NCI-H2081 (cell line): ENCODE data around the gene COL10A1.
A peak's percentile ranks its signal among the peaks of the same experiment; 100 is the strongest.

ENCODE experiments used
- DNase-seq, 2 experiments: peaks; one replicate each; lab custom pipeline; 2025; lab: John Stamatoyannopoulos, UW

COL10A1 gene

GRCh38 chr6:116126032-116126431 is at the start of gene COL10A1:
Gene COL10A1, minus strand, starts transcription at chr6:116126132. Its CDS starts 640 bp downstream, at chr6:116125492.
- no peak for DNase-seq

GRCh38 chr6:116175344-116175743 is 49.4 kb upstream of the COL10A1 start:
- DNase-seq: no peak

GRCh38 chr6:116173928-116174327 is 48.0 kb upstream of the COL10A1 start:
- DNase-seq: no peak

GRCh38 chr6:116170358-116171057 is 44.6 kb upstream of the COL10A1 start:
- DNase-seq: no peak

DNA sequence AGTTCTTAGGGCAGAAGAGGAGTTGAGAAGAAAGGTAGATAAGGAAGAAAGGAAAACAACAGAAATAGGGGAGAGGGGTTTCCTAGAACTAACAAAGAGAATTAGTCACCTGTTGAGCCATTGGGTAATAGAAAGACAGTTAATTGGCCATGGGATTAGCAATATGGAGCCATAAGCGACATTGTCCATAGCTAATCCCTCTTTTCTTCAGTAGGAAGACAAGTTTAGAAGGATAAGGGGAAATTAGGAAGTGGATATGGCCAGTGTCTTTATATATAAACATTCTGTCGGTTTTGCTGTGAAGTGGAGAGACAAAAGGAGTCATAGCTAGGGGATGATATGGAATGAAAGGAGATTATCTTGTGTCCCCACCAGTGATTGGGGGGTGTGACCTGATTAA is 43.9 kb upstream of the COL10A1 start:
- no peak for DNase-seq

DNA sequence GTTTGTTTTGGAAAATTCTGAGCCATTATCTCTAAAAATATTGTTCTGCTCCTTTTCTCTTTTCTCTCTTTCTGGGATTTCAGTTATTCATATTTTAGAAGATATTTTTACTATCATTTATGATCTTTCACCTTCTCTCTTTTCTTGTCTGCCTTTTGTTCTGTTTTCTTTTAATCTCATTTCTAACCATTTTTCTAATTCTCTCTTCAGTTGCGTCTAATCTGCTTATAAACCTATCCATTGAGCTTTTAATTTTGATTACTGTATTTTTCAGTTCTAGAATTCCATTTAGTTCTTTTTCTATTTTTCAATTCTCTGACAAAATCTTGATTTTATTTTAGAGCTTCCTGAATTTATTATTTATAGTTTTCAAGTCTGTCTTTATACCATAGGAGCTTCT is 42.2 kb upstream of the COL10A1 start:
- no peak for DNase-seq

DNA sequence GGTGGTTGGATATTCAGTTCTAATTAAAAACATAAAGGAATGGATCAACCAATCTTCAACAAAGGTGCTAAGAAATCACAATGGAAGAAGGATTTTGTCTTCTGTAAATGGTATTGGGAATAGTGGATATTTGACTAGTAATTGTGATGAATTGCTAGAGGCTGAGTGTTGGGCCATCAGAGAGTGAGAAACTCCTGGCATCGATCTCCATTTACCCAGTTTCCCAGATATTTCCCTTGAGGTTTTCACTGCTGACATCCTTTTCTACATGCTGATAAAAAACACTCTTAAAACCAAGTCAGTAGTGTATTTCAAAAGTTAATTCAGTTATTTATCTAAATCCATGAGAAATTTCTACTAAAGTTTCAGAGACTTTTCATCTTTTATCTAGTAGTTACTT is 40.4 kb upstream of the COL10A1 start:
- no peak for DNase-seq

GRCh38 chr6:116165596-116165995 is 39.7 kb upstream of the COL10A1 start:
- DNase-seq: no peak

DNA sequence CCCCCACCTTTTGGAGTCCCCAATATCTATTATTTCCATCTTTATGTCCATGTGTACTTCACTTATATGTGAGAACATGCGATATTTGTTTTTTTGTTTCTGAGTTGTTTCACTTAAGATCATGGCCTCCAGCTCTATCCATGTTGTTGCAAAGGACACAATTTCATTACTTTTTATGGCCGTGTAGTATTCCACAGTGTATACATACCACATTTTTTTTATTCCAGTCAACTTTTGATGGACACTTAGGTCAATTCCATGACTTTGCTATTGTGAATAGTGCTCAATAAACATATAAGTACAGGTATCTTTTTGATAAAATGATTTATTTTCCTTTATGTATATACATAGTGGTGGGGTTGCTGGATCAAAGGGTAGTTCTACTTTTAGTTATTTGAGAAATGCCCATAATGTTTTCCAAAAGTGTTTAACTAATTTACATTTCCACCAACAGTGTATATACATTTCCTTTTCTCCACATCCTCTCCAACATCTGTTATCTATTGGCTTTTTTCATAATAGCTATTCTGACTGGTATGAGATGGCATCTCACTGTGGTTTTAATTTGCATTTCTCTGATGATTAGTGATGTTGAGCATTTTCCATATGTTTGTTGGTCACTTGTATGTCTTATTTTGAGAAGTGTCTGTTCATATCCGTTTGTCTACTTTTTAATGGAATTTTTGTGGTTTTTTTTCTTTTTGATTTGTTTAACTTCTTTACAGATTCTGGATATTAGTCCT is 34.0 kb upstream of the COL10A1 start:
- DNase-seq: no peak

- DNase-seq: no peak
Measured at GRCh38 chr6:116158641-116159040, 32.7 kb upstream of the COL10A1 start.

GRCh38 chr6:116157391-116157790 is 31.5 kb upstream of the COL10A1 start:
- DNase-seq: no peak

DNA sequence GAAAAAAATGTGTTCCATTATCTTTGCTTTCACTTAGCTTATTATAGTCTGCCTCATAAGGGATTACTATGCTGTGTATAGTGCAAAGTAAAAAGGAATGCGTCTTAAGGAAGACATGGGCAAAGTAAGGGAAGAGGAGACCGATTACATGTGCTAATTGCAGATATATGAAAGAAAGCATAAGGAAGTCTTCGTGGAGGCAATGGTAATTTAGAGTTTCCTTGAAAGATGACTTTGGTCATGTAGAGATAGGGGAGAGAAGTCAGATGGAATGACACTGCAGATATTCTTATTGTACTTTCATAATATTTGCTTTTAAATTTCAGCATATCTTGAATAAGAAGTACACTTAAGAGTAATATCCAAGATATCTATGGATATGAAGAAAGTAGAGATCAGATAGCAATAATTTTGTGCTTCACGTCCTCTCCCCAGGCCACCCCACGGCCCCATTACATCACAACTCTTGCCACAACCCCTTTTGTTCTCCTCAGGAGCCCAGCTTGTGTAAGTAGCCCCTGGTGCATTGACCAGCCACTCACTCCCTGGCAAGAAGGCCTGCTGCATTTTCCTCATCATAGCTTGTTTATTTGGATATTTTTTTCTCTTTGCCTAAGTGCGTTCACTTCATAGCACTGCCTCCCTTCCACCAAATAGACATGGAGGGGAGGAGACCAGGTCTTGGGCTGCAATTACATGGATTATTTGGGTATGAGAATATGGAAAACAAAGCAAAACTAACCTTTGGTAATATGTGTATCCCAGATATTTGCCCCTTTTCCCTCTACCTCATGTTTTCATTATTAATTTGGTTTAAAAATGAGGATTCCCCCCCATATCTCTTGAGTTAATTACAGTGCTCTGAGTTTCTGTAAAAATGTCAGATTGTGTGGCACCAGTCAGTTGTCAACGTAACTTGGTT is 30.7 kb upstream of the COL10A1 start:
- DNase-seq: no peak

- DNase-seq: no peak
Measured at GRCh38 chr6:116154887-116155286, 29.0 kb upstream of the COL10A1 start.

DNA sequence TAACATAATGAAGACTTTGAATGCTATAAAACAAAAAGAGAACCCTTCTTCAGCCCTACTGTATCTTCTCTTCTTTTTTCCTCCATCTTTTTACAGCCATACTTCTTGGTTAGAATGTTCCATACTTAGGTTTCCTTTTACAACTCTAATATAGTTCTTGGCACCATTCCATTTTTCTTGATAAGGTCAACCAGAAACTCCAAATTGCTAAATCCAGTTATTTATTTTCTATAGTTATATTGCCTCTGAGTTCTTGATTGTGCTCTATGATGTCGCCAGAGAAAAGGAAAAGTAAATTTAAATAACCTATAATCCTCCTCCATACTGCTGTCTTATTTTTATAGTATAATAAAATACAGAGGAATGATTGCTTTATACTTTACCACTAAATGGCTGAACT is 26.7 kb upstream of the COL10A1 start:
- DNase-seq: no peak

GRCh38 chr6:116145803-116146675 is 20.1 kb upstream of the COL10A1 start:
- DNase-seq: no peak

DNA sequence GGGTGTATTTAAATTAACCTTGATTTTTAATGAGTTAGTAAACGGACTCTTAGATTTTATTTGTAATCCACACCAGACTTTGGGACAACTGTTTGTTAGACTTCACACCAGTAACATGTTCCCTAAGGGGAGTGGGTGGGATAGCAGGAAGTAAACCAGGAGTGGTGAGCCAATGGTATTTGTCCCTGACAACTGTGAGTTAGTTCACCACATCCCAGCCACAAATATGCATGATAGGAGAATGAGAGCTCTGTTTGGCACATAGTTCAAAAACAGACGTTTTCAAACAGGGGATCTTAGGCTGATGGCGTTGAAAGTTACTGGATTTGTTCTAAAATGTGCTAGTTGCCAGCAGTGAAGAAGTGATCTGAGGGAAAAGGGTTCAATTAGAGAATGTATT is 18.7 kb upstream of the COL10A1 start:
- no peak for DNase-seq

DNA sequence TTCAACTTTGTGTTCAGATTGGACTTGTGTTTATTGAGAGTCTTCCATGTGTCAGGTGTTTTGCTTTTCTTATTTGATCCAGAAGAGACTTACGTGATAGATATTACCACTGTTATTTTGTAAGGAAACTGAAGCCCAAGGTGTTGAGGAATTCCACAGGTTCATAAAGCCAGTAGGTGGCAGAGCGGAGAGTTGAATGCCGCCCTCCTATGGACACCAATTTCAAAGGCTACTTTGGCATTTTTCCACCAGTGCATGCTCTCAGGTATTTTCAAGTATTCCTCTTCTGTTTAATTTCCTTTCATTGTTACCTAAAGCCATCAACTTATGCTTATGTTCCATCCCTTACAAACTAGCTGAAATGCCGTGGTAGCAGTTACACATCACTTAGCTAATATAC is 14.0 kb upstream of the COL10A1 start:
- DNase-seq: peak in 1 of 2 experiments; percentile 0

DNA sequence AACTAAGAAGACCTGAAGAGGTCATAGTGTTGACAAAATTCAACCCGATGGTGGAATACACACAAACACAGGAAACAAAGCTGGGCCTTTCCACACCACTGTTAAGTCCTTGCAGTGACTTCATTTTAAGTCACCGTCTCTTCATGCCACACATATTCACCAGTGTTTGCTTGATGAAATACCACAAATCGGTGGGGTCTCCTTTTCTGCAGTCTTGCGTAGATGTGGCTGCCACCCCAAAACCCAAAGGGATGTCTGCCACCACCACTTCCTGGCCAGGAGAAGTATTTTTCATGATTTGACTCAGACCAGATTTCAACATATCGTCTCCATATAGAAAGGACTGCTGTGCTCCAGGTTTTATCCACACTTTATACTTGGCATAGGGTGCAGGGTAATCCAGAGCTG is 11.0 kb upstream of the COL10A1 start:
- DNase-seq: no peak

DNA sequence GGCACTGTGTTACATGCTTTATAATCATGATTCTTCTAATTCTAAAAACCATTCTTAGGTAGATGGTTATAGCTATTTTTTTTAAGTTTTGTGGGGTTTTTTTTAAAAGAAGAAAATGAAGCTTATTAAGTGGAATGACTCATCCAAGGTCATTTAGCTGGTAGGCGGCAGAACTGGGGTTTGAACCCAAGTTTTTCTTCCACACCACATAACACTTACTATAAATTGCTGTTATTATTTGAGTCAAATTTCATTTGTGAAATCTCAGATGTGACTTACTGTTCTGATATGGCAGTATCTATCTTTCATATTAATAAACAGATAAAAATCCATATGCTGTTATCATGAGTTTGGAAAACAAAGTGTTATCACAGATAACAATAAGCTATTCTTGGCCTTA is 10.4 kb upstream of the COL10A1 start:
- no peak for DNase-seq

DNA sequence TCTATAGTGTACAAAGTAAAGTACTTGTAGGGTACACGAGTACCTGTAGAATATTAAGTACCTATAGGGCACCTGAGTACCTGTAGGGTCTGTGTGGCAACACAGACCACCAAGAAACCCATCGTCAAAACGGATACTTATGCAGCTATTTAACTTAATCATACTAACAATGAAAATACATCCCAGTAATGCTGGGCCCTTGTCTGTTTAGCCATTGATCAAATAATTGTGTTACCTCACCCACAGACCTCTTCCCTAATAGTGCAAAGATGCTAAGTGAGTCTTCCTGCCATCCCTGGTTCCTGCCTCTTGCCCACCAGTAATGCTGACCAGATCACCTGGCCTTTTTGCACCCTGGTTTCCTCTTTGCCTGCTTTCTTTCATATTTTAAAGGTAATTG is 7.5 kb upstream of the COL10A1 start:
- DNase-seq: no peak

DNA sequence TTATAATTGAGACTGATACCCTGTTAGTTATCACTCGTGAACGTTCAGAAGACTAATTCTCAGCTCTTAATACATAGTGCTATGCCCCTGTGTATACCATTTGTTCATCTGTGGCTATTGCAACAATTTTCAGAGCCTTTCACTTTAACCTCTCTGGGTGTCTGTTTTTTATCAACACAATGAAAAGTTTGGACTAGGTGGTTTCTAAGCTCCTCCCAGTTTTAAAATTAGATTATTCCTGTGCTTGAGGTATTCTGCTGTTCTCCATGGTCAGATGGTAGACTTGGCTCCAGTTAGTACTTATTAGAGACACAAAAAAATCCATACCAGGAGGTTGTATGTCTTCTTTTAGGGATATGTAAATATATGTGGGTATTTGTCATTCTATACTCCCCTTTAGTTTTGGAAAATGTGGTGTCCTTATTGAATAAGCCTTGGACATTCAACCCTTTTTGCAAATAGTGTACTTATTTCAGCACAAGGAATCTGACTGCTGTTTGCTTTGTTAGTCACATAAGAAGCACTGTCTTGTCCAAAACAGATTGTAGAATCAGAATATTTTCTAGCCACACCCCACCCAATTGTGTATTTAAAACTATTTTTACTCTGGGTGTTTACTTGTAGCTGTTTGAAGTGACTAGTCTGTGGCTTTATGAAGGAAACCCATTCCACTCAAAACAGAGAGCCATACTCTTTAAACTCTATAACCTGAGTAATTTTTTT is 2.0 kb upstream of the COL10A1 start:
- no peak for DNase-seq
